Activated CD4-positive, alpha-beta T cell treated with anti-CD3 and anti-CD28 coated beads, Interleukin-2, amount 50 U/mL, for 24 hours (primary cell): ENCODE data around the gene C19orf25.
"Not testable (repeated sequence)": the region's sequence is repeated elsewhere in the genome, so short reads cannot be mapped to it uniquely, and the experiment has no call there.

Experiments used
- DNase-seq, 2 donors: peaks; one replicate each; pipeline ENCODE4 v3.0.0-alpha.2; 2020; ENCODE audit warnings: low read depth in 1 of 2, low spot score in 1 of 2

Gene C19orf25

GRCh38 chr19:1449467-1450442, 29.3 kb downstream of the C19orf25 start, which contains the start of gene APC2:
Gene APC2 (plus strand): TSS chr19:1450121. CDS start chr19:1453002, 2,881 bp downstream.
- no peak for DNase-seq

DNA sequence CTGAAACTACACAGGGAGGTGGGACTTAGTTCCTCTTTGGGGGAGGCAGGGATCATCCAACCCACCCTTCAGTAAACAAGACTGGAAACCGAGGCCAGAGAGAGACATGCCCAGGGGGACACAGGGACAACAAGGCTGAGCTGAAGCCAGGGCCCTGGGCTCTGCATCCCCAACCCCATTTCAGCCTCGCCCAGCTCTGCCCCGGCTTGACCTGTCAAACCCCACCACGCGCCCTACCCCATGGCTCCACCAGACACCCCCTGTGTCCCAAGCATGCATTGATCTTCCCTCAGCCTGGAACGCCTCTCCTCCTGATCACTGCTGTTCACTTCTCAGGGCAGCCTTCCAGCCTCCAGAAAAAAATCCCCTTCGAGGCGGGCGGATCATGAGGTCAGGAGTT, 31.1 kb downstream of the C19orf25 start:
- no peak for DNase-seq

DNA sequence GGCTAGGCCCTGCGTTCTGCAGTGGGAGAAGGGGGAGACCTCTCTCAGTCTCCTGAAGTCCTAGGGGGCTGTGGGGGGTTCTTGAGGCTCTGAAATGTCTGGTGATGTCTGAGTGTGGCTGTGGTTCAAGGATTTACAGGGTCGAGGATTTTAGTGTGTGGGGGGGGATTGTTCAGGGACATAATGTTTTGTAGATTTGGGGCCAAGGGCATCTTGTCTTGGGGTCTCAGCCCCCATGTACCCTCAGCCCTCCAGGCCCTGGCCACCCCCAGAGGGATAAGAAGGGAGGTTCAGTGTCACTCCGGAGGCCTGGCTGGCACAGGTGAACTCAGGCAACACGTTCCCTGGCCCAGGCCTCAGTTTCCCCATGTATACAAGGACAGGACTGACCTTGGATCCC, 31.5 kb downstream of the C19orf25 start:
- no peak for DNase-seq

DNA sequence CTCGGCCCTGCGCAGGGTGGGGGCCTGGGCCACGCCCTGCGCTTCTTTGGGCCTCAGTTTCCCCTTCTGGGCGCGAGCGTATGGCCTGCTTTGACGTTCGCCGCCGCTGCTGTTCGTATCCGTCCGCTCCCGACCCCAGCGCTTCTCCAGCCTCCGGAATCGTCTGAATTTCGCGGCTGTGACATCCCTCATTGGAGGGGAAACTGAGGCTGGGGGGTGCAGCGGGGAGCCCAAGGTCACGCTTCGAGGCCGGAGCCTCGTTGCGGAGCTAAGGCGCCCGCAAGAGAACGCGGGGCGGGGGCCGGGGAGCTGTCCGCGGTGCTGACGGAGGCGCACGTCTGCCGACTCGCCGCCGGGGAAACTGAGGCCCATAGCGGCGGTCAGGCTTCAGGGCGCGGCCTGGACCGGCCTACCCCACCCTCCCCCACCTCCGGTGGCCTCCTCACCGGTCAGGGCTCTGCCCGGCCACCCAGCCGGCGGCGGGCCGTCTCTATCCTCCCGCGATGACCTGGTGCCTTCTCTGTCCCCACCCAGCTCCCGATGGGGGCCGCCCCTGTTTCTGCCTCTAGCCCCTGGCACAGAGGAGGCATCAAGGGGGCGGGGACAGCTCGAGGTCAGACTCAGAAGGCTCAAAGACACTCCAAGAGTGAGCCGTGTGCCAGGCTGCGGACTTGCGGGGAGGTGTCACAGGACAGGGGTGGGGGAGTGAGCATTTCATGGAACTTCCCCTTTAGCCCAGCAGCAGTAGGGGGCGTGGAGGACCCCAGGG, 32.1 kb downstream of the C19orf25 start:
- DNase-seq = no peak

GRCh38 chr19:1445932-1446712, 32.9 kb downstream of the C19orf25 start:
- no peak for DNase-seq

GRCh38 chr19:1445185-1445931, 33.7 kb downstream of the C19orf25 start:
- peak; percentile 54 to 58 for DNase-seq

GRCh38 chr19:1441677-1442438, 37.2 kb downstream of the C19orf25 start:
- DNase-seq = no peak

DNA sequence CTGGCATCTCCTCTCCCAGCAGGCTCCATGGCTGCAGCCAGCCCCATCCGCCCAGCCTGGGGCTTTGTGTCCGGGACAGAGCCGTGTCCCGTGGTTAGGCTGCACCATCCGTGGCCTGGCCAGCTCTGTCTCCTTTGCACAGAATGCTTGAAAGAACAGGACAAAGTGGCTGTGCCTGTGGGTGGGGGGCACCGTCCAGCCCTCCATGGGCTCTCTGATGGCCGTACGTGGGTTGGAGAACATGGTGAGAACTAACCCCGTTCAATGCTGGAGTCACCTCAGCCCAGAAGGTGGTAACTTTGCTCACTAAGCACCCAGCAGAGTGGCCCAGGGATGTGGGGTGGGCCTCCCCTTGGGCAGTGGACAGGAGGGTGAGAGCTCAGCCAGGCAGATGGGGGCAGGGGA, 38.0 kb downstream of the C19orf25 start:
- no peak for DNase-seq

DNA sequence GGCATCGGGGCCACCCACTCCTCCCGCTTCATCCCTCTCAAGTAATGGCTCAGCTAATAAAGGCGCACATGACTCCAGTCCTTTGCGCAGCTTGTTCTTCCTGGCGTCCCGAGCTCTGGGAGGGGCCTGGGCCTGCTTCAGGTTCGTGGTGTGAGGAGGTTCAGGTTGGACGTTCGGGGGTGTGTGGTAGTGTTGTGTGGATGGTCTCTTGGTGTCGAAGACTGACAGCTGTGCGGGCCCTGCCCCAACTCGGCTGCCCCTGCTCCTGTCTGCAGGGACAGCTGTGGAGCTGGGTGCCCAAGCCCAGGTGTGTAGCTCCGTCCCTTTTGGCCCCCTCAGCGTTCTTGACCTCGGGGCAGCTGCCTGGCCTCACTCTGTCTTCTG, 38.6 kb downstream of the C19orf25 start:
- DNase-seq = no peak

- DNase-seq = not testable (repeated sequence)
Observed at GRCh38 chr19:1439525-1440417, 39.2 kb downstream of the C19orf25 start.

DNA sequence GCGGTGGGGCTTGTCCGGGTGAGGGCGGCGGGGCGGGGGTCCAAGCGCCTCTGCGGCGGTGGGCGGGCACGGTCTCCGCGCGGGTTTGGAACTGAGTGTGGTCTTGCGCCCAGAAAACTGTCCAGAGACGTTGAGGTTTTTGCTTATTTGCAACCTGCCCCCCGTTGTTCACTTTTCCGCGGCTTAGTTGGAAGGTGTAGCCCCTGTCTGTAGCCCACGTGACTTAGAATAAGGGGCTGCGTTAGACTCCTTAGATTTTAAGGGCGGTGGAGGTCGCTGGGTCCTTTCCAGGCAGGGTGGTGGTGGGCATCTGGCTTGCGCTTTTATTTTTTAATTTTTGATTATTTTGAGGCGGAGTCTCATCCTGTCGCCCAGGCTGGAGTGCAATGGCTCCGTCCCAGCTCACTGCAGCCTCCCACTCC, 40.1 kb downstream of the C19orf25 start:
- no peak for DNase-seq

DNA sequence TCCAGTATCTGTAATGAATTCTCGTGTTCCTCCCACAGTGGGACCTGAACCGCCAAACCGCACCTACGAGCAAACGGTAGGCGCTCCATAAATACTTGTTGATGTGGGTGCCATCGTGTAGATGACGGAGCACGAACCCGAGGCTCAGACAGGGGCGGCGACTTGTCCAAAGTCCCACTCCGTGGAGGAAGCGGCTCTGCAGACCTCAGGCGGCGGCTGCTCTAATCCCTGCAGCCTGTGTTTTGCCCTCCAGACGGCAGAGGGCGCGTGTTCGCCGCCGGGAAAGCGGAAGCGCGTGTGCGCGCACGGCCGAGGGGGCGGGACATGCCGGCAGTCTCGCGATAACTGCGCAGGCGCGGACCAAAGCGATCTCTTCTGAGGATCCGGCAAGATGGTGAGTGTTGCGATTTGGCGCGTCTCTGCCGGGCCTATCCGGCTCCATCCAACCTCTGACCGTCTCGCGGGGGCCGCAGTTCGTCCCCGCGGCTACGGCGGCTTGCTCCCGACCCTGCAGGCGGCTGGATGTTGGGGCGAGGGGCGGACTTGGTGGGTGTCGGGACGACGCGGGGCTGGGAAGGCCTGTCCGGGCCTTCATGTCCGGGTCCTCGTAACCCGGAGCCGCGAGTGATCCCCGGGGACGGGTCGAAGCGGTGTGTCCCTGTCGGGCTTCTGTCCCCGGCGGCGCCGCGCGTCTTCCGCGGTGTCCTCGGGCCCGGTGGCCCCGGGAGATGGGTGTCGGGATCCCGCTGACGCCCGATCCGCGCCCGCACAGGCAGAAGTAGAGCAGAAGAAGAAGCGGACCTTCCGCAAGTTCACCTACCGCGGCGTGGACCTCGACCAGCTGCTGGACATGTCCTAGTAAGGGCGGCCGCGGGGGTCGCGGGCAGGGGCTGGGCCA, 40.7 kb downstream of the C19orf25 start, which contains the start of gene RPS15:
Gene RPS15 (plus strand): TSS at position 362 of the 898 bp plus-strand sequence. CDS start 30 bp downstream, at position 392.
- peak; percentile 89 to 93 for DNase-seq

DNA sequence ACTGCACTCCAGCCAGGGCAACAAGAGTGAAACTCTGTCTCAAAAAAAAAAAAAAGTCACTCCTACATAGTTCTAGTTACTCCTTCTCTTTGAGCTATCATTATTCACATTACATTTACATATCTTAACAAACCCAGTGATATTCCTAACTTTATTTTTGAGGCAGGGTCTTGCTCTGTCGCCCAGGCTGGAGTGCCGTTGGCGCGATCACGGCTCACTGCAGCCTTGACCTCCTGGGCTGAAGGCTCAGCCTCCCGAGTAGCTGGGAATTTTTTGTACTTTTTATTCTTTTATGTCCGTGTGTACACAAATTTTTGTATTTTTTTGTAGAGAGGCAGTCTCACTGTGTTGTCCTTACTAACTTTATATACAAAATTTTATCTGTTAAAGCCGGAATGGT, 41.4 kb downstream of the C19orf25 start:
- no peak for DNase-seq

- DNase-seq = no peak
Observed at GRCh38 chr19:1435378-1435989, 43.5 kb downstream of the C19orf25 start.

GRCh38 chr19:1434577-1435060, 44.4 kb downstream of the C19orf25 start:
- DNase-seq = no peak

GRCh38 chr19:1434040-1434366, 45.0 kb downstream of the C19orf25 start:
- no peak for DNase-seq
